Measurements from ENCODE around the gene FAM229B.

Gene FAM229B

DNA sequence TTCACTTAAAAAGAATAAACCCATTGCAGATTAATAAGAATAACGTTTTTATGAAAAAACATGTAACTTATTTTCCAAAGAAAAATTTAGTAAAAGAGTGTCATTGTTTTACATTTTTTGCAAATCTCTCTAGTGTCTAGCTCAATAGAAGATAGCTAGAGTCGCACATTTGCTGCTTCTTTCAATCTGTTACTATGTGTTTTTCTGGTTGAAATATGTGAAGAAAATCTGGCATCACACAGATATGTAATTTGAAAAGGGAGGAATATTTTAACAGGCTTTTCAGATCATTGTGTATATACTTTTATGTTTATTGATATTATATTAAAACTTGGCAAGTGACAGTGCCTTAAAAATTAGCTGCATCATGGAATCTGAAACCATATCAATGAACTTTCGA, 24.4 kb upstream of the FAM229B start:
- no peaks in the 10 kb centered on the region for H3K27me3 ChIP-seq (ENCODE audit: insufficient read depth, poor library complexity, severe bottlenecking)
- no peak for DNase-seq (ENCODE audit: low read depth in 1 of 2, low spot score in 1 of 2)
- TF ChIP-seq, protein P1, sequence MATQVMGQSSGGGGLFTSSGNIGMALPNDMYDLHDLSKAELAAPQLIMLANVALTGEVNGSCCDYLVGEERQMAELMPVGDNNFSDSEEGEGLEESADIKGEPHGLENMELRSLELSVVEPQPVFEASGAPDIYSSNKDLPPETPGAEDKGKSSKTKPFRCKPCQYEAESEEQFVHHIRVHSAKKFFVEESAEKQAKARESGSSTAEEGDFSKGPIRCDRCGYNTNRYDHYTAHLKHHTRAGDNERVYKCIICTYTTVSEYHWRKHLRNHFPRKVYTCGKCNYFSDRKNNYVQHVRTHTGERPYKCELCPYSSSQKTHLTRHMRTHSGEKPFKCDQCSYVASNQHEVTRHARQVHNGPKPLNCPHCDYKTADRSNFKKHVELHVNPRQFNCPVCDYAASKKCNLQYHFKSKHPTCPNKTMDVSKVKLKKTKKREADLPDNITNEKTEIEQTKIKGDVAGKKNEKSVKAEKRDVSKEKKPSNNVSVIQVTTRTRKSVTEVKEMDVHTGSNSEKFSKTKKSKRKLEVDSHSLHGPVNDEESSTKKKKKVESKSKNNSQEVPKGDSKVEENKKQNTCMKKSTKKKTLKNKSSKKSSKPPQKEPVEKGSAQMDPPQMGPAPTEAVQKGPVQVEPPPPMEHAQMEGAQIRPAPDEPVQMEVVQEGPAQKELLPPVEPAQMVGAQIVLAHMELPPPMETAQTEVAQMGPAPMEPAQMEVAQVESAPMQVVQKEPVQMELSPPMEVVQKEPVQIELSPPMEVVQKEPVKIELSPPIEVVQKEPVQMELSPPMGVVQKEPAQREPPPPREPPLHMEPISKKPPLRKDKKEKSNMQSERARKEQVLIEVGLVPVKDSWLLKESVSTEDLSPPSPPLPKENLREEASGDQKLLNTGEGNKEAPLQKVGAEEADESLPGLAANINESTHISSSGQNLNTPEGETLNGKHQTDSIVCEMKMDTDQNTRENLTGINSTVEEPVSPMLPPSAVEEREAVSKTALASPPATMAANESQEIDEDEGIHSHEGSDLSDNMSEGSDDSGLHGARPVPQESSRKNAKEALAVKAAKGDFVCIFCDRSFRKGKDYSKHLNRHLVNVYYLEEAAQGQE (IDR thresholded peaks at IDR 0.05; ENCODE audit: insufficient replicate concordance, low read depth): no peak
- no peak for TF ChIP-seq SPI1 (IDR thresholded peaks at IDR 0.05; ENCODE audit: borderline replicate concordance, low read depth)

DNA sequence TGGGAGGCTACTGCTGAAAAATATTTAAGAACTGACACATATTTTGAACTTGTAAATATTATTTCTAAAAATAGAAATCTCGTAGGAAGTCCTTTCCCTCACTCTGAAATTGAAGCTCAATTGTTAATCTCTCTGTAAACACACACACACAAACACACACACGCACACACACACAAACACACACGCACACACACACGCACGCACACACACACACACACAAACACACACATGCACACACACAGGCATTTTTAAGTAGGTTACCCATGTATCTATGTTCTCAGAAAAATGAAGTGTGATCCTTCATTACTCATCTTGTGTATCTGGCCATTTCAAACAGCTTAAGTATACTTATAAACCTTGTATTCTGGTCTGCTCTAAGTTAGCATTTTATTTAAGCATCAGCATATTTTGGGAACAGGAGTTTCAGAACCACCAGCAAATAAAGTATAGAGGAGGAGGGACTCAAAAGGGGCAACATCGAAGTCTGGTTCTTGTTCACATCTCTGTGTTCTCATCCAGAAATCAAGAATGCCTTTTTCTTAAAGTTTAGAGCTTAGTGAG, 21.9 kb upstream of the FAM229B start:
- Histone ChIP-seq H3K4me3 (replicated peaks; ENCODE audit: insufficient read depth, low read length) (no peak overlapping the region), H3K27ac (replicated peaks) (no peak overlapping the region), H3K27me3 (ENCODE audit: insufficient read depth, poor library complexity, severe bottlenecking) (no peaks in the 10 kb centered on the region)
- no peak for DNase-seq (ENCODE audit: low read depth in 1 of 2, low spot score in 1 of 2)
- TF ChIP-seq POLR2AphosphoS5 (IDR thresholded peaks at IDR 0.05; ENCODE audit: low read depth) (no peak), SPI1 (IDR thresholded peaks at IDR 0.05; ENCODE audit: borderline replicate concordance, low read depth) (no peak), GABPA (IDR thresholded peaks at IDR 0.05; ENCODE audit: low read depth) (no peak)
- TF ChIP-seq, protein P2, sequence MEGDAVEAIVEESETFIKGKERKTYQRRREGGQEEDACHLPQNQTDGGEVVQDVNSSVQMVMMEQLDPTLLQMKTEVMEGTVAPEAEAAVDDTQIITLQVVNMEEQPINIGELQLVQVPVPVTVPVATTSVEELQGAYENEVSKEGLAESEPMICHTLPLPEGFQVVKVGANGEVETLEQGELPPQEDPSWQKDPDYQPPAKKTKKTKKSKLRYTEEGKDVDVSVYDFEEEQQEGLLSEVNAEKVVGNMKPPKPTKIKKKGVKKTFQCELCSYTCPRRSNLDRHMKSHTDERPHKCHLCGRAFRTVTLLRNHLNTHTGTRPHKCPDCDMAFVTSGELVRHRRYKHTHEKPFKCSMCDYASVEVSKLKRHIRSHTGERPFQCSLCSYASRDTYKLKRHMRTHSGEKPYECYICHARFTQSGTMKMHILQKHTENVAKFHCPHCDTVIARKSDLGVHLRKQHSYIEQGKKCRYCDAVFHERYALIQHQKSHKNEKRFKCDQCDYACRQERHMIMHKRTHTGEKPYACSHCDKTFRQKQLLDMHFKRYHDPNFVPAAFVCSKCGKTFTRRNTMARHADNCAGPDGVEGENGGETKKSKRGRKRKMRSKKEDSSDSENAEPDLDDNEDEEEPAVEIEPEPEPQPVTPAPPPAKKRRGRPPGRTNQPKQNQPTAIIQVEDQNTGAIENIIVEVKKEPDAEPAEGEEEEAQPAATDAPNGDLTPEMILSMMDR (IDR thresholded peaks at IDR 0.05; ENCODE audit: insufficient read depth, low read length): no peak
- TF ChIP-seq, protein P1 (IDR thresholded peaks at IDR 0.05; ENCODE audit: insufficient replicate concordance, low read depth): no peak

More for the DNA sequence above, 24.4 kb upstream of the FAM229B start:
- H3K27ac ChIP-seq (replicated peaks): no peak overlapping the region
- no peak overlapping the region for H3K4me3 ChIP-seq (replicated peaks; ENCODE audit: insufficient read depth, low read length)

DNA sequence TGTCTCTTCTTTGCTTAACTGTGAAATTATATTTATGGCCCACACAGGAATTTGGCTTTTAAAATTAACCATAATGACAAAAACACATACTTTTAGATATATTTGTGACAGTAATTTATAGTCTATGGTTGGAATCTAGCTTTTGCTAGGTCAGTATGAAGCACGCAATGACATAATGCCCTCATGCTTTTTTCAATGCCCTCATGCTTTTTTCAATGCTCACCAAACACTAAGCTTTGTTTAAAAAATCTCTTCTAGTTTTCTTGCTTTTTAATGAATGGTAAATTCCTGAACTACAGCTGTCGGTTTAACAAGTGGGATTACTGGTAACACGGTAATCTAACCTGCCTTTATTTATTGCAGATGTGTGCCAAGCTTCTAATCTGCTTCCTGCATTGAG, 20.8 kb upstream of the FAM229B start:
- no peak overlapping the region for H3K4me3 ChIP-seq (replicated peaks; ENCODE audit: insufficient read depth, low read length)
- H3K27ac ChIP-seq (replicated peaks): no peak overlapping the region
- TF ChIP-seq, protein P1 (IDR thresholded peaks at IDR 0.05; ENCODE audit: insufficient replicate concordance, low read depth): no peak
- TF ChIP-seq, protein P2 (IDR thresholded peaks at IDR 0.05; ENCODE audit: insufficient read depth, low read length): no peak
- no peak for TF ChIP-seq GABPA (IDR thresholded peaks at IDR 0.05; ENCODE audit: low read depth)
- TF ChIP-seq POLR2AphosphoS5 (IDR thresholded peaks at IDR 0.05; ENCODE audit: low read depth): no peak
- TF ChIP-seq SPI1 (IDR thresholded peaks at IDR 0.05; ENCODE audit: borderline replicate concordance, low read depth): no peak
- H3K27me3 ChIP-seq (ENCODE audit: insufficient read depth, poor library complexity, severe bottlenecking): no peaks in the 10 kb centered on the region
- no peak for DNase-seq (ENCODE audit: low read depth in 1 of 2, low spot score in 1 of 2)
